Muscle layer of colon (tissue), 2 donors: ENCODE results near the gene KAT6B.
"Not testable (repeated sequence)": the region's sequence is repeated elsewhere in the genome, so short reads cannot be mapped to it uniquely, and the experiment has no call there.

Source experiments
- H3K27ac ChIP-seq: one replicate; pipeline ENCODE4 v1.7.0; 2013; ENCODE audit warnings: low read depth, mild to moderate bottlenecking, low read length, moderate library complexity
- H3K27me3 ChIP-seq, 2 donors: one replicate each; pipeline ENCODE4 v1.7.0; 2013; ENCODE audit warnings: low read length in 2 of 2, mild to moderate bottlenecking in 2 of 2; ENCODE audit not compliant: insufficient read depth in 2 of 2, control insufficient read depth in 1 of 2
- H3K36me3 ChIP-seq: one replicate; pipeline ENCODE4 v1.7.0; 2013; ENCODE audit warnings: mild to moderate bottlenecking, low read length; ENCODE audit not compliant: insufficient read depth
- H3K4me1 ChIP-seq: one replicate; pipeline ENCODE4 v1.7.0; 2013; ENCODE audit warnings: mild to moderate bottlenecking, low read length; ENCODE audit not compliant: insufficient read depth
- H3K4me3 ChIP-seq, 2 donors: one replicate each; pipeline ENCODE4 v1.7.0; 2013; ENCODE audit warnings: low read length in 2 of 2, low read depth in 1 of 2, mild to moderate bottlenecking in 1 of 2, moderate library complexity in 1 of 2
- H3K9ac ChIP-seq: one replicate; pipeline ENCODE4 v1.7.0; 2013; ENCODE audit warnings: low read length
- H3K9me3 ChIP-seq: one replicate; pipeline ENCODE4 v1.7.0; 2013; ENCODE audit warnings: mild to moderate bottlenecking, low read length
- donor health status: abdominal sarcoma.
- donor health status: Adenocarcinoma of cecum.

Gene KAT6B

DNA sequence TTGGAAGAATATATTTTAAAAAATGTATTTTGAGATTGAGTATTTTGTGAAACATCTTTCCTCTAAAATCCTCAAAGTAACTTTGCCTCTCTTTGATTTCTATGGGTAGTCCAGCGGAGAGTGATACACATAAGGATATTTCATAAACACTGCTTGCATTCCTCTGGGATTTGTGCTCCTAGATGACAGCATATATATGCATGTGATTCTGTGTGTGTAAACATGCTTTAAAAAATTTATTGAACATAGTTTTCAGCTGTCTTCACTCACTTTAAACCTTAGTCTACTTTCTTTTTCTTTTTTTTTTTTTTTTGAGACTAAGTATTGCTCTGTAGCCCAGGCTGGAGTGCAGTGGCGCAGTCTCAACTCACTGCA, 84.6 kb downstream of the KAT6B start:
- Histone ChIP-seq H3K4me1 (peaks cover 32% of the 10 kb centered on the region), H3K4me3 (no peak overlapping the region), H3K9me3 (no peaks in the 10 kb centered on the region), H3K27ac (no peak overlapping the region), H3K27me3 (no peaks in the 10 kb centered on the region), H3K9ac (no peak overlapping the region), H3K36me3 (no peaks in the 10 kb centered on the region)

DNA sequence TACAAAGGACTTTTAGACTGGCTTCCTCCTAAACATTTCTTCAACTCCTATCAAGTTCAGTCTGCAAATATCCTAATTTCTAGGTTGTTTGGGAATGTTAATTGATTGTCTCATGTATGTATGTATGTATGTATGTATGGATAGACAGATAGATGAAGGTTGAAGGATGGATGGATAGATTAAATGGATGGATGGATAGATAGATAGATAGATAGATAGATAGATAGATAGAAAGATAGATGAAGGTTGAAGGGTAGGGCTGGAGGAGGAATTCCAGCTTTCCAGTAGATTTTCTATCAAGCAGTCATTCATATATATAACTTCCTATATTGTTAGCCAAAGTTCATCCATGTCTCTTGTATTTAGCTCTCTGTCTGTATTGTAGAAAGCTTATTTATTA, 85.8 kb downstream of the KAT6B start:
- no peak overlapping the region for H3K4me3 ChIP-seq
- no peaks in the 10 kb centered on the region for H3K9me3 ChIP-seq
- no peak overlapping the region for H3K27ac ChIP-seq
- H3K27me3 ChIP-seq: no peaks in the 10 kb centered on the region
- H3K4me1 ChIP-seq: peaks cover 27% of the 10 kb centered on the region
- H3K9ac ChIP-seq: no peak overlapping the region
- H3K36me3 ChIP-seq: no peaks in the 10 kb centered on the region

DNA sequence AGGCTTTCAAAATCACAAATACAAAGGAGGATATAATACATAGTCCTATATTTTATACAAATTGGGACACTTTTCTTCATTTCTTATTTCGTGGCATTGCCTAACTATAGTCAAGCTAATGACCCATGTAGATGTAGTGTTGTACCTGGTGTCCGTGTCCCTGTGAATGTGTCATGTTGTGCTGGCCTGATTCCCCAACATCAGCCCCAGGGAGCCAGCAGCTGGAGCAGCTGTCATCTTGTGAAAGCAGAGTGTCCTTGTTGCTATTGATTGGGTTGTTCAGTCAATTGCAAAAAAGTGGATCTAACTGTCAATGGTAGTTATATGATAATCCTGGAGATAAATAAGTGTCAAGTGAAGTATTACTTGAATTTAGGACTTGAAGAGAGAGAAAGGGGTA, 86.3 kb downstream of the KAT6B start:
- Histone ChIP-seq H3K9ac (no peak overlapping the region), H3K9me3 (no peaks in the 10 kb centered on the region), H3K27me3 (no peaks in the 10 kb centered on the region), H3K4me3 (no peak overlapping the region), H3K27ac (no peak overlapping the region), H3K4me1 (peaks cover 32% of the 10 kb centered on the region), H3K36me3 (no peaks in the 10 kb centered on the region)

DNA sequence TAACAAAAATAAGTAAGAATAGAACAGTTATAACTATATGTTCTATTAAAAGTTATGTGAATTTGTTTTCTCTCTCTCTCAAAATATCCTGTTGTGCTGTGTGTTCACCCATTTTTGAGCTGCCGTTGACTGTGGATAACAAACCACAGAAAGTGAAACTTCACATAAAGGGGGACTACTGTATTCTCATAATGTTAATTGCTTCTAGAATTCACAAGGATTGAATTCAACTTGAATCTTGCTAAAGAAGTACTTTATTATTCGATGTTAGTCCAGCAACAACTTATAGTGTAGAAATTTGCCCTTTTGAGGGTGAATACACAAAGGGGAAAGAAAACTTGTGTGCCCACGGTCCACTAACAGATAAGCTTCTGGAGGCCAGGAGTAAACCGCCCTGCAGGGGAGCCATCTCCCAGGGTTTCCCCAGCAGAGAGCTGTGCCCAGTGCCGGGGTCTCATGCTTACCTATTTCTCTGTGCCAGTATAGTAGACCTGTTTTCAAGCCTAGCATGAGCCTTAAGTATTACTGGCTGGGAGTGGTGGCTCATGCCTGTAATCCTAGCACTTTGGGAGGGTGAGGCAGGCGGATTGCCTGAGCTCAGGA, 87.1 kb downstream of the KAT6B start:
- Histone ChIP-seq H3K9me3 (no peaks in the 10 kb centered on the region), H3K4me3 (no peak overlapping the region), H3K4me1 (peaks cover 32% of the 10 kb centered on the region), H3K27ac (no peak overlapping the region), H3K36me3 (no peaks in the 10 kb centered on the region), H3K27me3 (no peaks in the 10 kb centered on the region), H3K9ac (no peak overlapping the region)

GRCh38 chr10:74916283-74916682, 89.9 kb downstream of the KAT6B start:
- H3K27me3 ChIP-seq: no peaks in the 10 kb centered on the region
- H3K4me1 ChIP-seq: peaks cover 21% of the 10 kb centered on the region
- no peak overlapping the region for H3K9ac ChIP-seq
- H3K4me3 ChIP-seq: no peak overlapping the region
- no peaks in the 10 kb centered on the region for H3K36me3 ChIP-seq
- no peaks in the 10 kb centered on the region for H3K9me3 ChIP-seq
- no peak overlapping the region for H3K27ac ChIP-seq

DNA sequence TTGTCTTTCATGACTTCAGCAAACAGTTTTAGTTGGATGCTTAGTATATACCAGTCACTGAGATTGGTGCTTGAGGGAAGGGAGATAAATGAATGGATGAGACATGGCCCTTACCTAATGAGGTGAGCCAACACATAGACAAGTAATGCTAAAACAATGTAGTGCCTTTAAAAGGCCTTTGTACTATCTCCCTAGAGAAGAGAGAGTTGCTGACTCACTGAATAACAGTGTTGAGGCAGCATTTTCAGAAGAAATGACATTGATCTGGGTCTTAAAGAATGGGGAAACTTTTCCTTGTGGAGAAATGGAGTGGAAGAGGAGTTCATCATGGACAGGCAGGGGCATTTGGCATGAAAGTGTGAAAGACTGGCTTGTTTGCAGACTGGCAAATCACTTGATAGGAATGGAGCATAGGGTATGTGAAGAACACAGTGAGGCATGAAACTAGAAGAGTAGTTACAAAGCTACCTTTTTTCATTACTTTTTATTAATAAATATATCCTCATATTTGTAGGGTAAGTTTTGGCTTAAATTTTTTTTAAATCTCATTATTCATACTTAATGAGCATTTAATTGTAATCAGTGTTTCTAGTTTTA, 91.2 kb downstream of the KAT6B start:
- no peaks in the 10 kb centered on the region for H3K36me3 ChIP-seq
- H3K9ac ChIP-seq: no peak overlapping the region
- H3K4me3 ChIP-seq: no peak overlapping the region
- no peak overlapping the region for H3K27ac ChIP-seq
- H3K9me3 ChIP-seq: no peaks in the 10 kb centered on the region
- H3K4me1 ChIP-seq: peaks cover 27% of the 10 kb centered on the region
- H3K27me3 ChIP-seq: no peaks in the 10 kb centered on the region

- Histone ChIP-seq H3K27ac (no peak overlapping the region), H3K9ac (no peak overlapping the region), H3K4me1 (peaks cover 40% of the 10 kb centered on the region), H3K9me3 (no peaks in the 10 kb centered on the region), H3K36me3 (no peaks in the 10 kb centered on the region), H3K27me3 (no peaks in the 10 kb centered on the region), H3K4me3 (no peak overlapping the region)
Observed at GRCh38 chr10:74919671-74920070, 93.3 kb downstream of the KAT6B start.

DNA sequence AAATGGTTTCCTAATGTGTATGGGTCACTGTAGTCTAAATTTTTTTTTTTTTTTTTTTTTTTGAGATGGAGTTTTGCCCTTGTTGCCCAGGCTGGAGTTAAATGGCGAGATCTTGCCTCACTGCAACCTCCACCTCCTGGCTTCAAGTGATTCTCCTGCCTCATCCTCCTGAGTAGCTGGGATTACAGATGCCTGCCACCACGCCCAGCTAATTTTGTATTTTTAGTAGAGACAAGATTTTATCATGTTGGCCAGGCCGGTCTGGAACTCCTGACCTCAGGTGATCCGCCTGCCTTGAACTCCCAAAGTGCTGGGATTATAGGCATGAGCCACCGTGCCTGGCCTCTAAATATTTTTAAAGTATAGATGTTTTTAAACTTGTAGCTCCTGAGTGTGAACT, 94.7 kb downstream of the KAT6B start:
- not testable (repeated sequence) for H3K9ac ChIP-seq, H3K27me3 ChIP-seq, H3K27ac ChIP-seq, H3K36me3 ChIP-seq, H3K9me3 ChIP-seq, H3K4me3 ChIP-seq
- peaks cover 52% of the 10 kb centered on the region for H3K4me1 ChIP-seq

DNA sequence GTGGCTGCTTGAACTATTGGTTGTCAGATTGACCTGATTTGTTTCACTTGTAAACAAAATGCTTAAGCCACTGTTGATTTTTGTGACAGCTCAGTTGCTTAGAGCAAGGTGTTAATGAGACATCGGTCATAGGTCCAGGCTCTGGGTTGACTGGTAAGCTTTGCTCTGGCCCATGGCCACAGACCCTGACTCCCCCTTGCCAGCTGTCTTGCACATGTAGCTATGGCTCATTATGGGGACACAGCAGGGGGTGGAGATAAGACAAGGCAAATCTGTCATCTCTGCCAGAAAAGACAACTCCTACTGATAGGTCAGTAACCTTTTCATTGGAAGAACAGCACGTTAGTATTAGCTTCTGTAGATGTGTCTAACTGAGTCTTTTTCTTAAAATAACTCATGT, 95.3 kb downstream of the KAT6B start:
- Histone ChIP-seq H3K9me3 (no peaks in the 10 kb centered on the region), H3K27ac (no peak overlapping the region), H3K4me1 (peaks cover 50% of the 10 kb centered on the region), H3K27me3 (no peaks in the 10 kb centered on the region), H3K9ac (no peak overlapping the region), H3K4me3 (no peak overlapping the region), H3K36me3 (no peaks in the 10 kb centered on the region)

- H3K4me3 ChIP-seq: no peak overlapping the region
- H3K27me3 ChIP-seq: no peaks in the 10 kb centered on the region
- H3K9me3 ChIP-seq: no peaks in the 10 kb centered on the region
- no peak overlapping the region for H3K9ac ChIP-seq
- H3K4me1 ChIP-seq: peaks cover 56% of the 10 kb centered on the region
- H3K36me3 ChIP-seq: no peaks in the 10 kb centered on the region
- H3K27ac ChIP-seq: no peak overlapping the region
Observed at GRCh38 chr10:74922921-74923320, 96.5 kb downstream of the KAT6B start.

DNA sequence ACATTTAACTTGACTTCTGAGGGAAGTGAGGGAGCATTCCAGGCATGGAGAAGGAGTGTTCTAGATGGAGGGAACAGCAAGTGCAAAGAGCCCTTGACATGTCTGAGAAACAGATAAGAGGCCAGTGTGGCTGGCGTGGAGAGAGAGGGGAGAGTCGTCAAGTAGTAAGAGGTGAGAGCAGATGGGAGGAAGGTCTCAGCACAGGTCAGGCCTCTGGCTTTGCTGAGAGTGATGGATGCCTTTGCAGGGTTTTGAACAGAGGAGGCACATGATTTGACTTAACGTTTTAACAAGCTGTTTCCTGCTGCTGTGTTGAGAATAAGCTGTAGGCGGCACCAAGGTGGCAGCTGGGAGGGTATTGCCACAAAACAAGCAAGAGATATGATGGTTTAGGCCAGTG, 97.2 kb downstream of the KAT6B start:
- Histone ChIP-seq H3K4me1 (peaks cover 60% of the 10 kb centered on the region), H3K9ac (no peak overlapping the region)

DNA sequence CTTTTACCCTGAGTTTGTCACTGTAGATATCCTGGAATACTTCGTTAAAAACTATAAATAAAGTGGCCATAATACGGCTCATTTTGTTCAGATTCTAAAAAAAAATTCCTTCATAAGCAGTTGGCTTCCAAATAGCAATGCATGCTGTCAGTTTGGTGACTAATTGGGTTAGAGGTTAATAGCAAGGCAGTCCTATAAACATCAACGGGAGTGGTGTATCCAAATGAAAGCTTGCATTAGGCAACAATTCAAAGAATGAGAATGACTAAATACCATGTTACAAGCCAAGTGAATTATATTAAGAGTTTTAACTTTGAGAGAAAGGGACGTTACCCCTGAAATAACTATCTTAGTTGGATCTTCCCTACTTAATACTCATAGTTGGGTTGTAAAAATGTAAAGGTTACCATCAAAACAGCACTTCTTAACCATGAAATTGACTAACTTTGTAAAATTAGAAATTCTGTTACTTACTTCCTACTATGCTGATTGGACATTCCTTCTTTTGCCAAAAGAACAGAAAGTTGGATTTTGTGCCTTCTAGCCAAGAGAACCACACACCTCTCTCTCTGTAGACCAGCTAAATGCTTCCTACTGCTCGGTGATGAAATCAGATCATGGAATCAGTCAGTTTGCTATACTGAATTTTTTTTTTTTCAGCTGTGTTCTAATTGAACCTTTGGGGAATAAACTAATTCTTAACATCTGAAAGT, 98.0 kb downstream of the KAT6B start:
- peaks cover 61% of the 10 kb centered on the region for H3K4me1 ChIP-seq
- peak overlapping the region; percentile 46 for H3K27ac ChIP-seq
- H3K9ac ChIP-seq: no peak overlapping the region
- no peaks in the 10 kb centered on the region for H3K36me3 ChIP-seq
- H3K4me3 ChIP-seq: no peak overlapping the region
- no peaks in the 10 kb centered on the region for H3K9me3 ChIP-seq
- no peaks in the 10 kb centered on the region for H3K27me3 ChIP-seq

More for the DNA sequence above, 97.2 kb downstream of the KAT6B start:
- no peak overlapping the region for H3K27ac ChIP-seq
- no peaks in the 10 kb centered on the region for H3K27me3 ChIP-seq
- no peaks in the 10 kb centered on the region for H3K9me3 ChIP-seq
- H3K36me3 ChIP-seq: no peaks in the 10 kb centered on the region
- H3K4me3 ChIP-seq: no peak overlapping the region
